NCI-H146 treated with DMSO at 0.1 percent for 48 hours (cell line): ENCODE measurements around the gene LIMA1.
"Not testable (repeated sequence)": the region's sequence is repeated elsewhere in the genome, so short reads cannot be mapped to it uniquely, and the experiment has no call there.

Experiments used
- DNase-seq: peaks from one replicate; lab custom pipeline; 2025; ENCODE audit not compliant: unreplicated experiment; lab: John Stamatoyannopoulos, UW

The LIMA1 gene

DNA sequence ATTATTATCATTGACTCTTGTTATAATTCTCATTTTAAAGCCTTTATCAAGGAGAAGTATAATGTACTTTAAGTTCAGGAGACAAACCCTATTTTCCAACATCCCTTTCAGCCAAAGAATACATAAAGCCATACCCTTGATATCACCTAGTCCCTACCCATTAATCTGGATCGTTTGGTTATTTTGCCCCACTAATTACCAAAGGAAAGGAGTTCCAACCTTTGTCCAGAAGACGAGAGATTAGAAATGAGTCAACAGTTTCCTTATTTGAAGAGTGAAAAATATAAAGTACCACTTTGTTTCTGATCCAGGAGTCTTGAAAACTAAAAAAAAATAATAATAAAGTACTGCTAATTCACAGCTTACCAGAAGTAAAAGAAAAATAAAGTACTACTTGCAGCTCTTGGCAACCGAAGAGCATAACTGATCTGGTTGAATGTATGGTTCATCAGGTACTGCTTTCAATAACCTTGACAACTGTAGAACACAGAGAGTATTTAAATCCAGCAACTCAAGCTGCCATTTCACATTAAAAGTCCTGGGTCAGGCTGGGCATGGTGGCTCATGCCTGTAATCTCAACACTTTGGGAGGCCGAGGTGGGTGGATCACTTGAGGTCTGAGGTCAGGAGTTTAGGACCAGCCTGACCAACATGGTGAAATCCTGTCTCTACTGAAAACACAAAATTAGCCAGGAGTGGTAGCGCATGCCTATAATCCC, 33.7 kb downstream of the LIMA1 start:
- no peak for DNase-seq

DNA sequence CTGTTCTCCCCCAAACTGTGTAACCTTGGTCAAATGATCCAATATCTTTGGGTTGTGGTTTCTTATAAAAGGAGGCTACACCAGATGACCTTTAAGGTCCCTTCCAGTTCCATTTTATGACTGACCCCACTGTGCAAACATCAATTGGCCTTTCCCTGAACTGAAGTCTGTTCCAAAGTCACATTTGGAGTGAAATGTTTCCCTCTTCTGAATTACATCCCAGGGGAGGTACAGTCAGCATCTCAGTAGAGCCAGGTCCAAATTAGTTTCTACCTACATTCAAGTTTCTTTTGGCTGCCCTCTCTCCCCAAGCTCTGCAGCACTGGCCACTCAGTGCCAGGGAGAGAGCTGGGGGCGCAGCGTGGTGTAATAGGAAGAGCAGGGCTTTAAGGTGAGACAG, 34.4 kb downstream of the LIMA1 start:
- no peak for DNase-seq

DNA sequence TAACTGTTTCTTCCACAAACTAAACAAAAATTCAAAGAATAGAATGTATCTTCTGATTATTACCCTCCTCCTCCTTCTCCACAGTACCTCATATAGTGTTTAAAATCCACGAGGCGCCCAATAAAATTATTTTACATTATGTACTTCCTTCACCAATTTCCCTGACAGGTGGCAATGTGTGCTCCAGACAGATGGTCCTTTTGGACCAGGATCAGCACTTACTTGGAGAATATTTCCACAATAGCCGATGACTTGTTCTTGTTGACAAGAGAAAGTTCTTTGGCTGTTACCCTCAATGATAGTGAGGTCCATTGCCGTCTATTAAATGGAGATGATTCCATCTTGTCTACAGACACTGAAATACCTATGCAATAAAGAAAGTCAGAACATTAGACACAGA, 34.9 kb downstream of the LIMA1 start:
- DNase-seq = no peak

DNA sequence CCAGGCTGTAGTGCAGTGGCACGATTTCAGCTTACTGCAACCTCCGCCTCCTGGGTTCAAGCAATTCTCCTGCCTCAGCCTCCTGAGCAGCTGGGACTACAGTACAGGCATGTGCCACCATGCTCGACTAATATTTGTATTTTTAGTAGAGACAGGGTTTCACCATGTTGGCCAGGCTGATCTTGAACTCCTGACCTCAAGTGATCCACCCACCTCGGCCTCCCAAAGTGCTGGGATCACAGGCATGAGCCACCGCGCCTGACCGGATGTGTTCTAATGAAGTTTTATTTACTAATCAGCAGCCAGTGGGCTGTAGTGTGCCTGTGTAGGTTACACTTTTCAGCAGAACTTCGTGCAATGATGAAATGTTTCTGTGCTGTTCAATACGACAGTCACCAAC, 35.7 kb downstream of the LIMA1 start:
- not testable (repeated sequence) for DNase-seq

DNA sequence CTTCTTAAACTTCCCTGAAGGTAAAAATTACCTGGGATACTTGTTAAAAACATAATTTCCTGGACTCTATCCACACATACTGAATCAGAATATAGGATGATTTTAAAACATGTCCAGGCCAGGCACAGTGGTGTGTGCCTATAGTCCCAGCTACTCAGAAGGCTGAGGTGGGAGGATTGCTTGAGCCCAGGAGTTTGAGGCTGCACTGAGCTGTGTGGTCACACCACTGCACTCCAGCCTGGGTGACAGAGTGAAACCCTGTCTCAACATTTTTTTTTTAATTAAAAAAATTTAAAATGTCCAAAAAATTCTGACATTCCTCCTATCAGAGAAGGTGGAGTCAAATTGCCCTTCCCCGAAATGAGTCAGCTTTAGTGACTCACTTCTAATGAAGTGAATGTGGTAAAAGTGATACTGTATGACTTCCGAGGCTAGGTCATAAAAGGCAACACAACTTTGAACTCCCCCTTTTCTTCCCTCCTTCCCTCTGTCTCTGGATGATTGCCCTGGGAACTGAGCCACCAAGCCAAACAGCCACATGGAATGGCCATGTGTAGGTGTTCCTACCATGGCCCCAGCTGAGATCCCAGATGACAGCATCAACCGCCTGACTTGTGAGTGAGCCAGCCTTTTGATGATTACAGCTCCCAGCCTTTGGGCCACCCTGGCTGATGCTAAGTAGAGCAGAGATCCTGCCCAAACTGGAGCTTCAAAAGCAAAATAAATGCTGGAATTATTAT, 36.3 kb downstream of the LIMA1 start:
- DNase-seq = no peak

DNA sequence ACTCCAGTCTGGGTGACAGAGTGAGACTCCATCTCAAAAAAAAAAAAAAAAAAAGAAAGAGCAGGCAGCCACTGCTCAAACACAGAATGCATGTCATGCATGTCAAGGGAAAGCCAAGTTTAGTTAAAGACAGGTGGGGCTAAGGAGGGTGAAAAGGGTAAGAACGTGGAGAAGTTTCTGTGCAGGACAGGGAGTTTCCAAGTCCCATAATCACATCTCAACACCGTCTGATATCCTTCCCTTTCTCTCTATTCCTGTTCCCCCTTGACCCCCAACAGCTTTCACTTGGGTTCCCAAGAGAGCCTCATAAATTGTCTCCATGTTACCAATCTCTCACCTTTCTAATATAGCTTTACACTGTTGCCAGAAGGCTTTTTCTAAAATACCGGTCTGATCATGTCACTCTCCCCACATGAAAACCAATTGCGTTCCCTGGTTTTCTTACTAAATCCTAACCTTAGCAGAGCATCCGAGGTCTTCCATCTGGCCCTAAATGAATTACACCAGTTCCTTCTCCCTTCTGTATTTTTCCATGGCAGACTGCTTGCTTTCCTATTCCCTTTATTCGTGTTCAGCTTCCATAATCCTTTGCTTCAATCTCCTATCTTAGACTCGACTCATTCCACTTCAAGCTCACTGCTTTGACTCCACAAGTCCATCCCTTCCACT, 37.0 kb downstream of the LIMA1 start:
- DNase-seq = no peak

DNA sequence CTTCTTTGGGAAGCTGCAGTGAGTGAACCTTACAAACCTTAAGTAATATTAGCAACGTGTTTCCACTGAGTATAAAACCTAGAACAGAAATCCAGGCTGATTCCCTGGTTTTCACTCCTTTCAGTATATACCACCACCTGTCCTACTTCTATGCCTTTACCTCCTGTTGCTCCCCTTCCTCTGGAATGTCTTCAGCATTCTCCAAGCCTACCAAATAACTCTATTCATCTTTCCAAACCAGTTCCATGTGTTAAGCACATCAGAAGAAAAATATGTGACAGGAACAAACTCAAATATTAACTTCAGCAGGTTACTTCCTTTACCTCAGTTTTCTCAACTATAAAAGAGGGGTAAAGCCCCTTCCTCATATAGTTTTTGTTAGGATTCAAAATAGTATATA, 39.8 kb downstream of the LIMA1 start:
- no peak for DNase-seq

DNA sequence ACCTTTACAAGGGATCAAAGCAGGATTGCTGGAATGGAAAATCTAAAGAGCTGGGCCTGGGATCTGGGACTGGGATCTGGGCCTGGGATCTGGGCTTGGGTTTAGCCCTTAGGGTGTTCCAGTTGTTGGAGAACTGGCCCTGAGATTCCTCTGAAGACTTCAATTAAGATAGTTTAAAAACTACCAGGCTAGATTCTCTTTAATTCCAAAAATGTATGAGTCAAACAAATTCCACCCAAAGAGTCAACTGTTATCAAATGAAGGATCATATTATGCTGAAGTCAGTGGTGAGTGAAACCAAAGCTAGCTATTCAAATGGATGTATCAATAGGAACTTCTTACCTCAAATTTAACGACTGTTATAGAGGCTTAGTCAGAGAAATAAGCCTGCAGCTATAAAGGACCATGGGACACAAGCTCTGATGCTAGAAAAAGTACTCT, 40.5 kb downstream of the LIMA1 start:
- DNase-seq = no peak

DNA sequence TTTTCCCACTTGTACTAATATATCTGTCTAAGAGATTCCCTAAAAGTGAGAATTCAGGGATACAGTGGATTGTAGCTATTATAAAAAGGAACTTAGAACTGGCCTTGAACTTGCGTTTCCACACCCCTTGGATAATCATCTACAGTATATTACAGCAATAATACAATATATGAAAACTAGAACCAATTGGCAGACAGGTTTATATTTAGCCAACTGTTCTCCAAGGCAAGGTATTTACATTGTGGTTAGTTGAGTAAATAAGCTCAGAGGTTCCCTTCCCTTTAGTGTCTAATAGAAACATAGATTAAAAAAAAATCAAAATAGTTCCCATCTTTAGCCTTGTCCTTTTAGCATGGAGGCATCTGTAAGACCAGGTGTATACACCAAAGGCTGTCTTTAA, 42.1 kb downstream of the LIMA1 start:
- DNase-seq = peak; percentile 23

DNA sequence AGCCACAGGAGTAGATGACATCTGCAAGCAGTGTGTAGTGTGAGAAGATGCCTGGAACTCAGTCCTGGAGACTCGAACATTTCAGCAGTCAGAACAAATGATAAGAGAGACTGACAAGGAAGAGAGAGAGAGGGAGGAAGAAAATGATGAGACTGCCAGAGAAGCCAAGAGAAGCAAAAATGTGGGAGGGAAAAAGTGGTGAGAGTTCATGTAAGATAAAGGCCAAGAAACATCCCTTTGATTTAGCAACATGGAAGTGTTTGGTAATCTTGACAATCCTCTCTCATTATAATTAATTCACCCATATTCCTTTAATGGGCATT, 42.6 kb downstream of the LIMA1 start:
- no peak for DNase-seq

DNA sequence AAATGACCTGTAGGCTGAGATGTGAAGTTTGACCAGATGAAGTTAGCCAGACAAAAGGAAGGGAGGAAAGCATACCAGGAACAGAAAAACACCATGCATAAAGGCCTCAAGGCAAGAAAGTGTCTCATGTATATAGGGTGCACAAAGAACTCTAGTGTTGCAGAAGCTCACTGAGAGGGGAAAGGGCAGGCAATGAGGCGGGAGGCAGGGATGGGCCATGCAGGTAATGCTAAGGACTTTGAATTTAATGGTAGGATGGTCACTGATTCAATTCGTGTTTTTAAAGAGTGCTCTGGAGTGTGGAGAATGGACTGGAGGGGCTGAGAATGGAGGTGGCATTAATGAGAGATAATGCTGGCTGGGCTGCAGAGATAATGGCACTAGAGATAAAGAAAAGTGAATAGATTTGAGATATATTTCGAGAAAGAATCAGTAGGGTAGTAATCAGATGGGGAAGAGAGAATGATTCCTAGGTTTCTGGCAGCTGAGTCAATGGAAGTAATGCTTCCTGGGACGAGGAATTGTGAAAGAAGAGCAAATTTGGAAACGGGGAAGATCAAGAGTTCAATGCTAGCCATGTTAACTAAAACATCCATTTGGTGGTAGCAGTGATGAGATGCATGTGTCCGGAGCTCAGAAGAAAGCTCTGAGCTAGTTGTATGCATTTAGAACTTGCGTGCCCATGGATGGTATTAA, 43.1 kb downstream of the LIMA1 start:
- no peak for DNase-seq

DNA sequence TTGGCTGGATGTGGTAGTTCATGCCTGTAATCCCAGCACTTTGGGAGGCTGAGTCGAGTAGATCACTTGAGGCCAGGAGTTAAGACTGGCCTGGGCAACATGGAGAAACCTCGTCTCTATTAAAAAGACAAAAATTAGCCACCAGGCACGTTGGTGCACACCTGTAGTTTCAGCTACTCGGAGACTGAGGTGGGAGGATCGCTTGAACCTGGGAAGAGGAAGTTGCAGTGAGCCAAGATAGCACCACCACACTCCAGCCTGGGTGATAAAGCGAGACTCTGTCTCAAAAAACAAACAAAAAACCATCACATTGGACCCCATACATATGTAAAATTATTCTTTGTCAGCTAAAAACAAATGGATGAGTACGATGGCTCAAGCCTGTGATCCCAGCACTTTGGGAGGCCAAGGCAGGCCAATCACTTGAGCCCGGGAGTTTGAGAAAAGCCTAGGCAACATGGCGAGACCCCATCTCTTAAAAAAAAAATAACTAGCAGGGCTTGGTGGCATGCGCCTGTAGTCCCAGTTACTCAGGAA, 43.9 kb downstream of the LIMA1 start:
- no peak for DNase-seq

DNA sequence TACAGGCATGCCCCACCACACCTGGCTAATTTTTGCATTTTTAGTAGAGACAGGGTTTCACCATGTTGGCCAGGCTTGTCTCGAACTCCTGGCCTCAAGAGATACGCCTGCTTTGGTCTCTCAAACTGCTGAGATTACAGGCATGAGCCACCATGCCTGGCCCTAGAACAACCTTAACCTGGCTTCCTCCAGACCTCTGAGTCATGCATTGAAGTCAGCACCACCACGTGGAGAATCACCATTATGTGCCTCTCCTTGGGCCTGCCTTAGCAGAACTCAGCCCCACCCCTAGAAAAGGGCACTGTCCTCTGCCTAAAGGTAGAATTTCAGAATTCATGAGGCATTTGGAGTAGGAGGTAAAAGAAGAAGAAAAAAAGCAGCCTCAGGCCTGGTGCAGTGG, 49.0 kb downstream of the LIMA1 start:
- no peak for DNase-seq

DNA sequence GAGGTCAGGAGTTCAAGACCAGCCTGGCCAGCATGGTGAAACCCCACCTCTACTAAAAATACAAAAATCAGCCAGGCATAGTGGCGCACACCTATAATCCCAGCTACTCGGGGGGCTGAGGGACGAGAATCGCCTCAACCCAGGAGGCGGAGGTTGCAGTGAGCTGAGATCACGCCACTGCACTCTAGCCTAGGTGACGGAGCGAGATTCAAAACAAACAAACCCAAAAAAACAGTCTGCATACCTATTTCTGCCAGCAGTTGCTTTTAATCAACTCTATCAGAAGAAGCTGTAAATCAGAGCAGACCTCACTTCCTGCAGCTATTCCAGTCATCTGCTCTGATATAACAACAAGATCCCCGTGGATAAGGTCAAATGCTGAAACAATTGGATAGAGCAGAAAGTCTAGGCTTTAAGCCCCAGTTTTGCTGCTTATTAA, 50.5 kb downstream of the LIMA1 start:
- DNase-seq = no peak

DNA sequence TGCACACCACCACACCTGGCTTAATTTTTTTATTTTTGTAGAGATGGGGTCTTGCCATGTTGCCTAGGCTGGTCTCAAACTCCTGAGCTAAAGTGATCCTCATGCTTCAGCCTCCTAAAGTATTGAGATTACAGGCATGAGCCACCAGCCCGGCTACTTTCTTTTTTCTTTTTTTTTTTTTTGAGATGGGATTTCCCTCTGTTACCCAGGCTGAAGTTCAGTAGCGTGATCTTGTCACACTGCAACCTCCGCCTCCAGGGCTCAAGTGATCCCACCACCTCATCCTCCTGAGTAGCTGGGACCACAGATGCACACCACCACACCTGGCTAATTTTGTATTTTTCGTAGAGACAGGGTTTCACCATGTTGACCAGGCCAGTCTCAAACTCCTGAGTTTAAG, 51.1 kb downstream of the LIMA1 start:
- DNase-seq = no peak

DNA sequence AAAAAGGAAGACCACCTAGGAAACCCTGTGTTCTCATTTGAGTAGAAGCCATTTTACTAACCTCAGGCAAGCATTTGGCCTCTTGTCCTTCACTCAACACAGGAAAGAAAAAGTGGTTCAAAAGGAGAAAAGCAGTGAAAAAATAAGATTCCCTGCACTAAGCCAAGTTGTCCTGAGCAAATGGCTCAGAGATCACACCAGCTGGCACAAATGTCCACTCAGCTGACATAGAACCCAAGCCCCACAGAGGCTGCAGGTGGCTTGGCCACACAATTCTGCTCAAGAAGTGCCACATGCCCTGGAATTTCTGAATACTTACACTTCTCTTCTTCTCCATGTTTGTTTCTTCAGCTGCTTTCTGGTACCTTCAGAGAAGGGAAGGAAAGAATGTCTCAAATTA, 52.0 kb downstream of the LIMA1 start:
- DNase-seq = no peak

DNA sequence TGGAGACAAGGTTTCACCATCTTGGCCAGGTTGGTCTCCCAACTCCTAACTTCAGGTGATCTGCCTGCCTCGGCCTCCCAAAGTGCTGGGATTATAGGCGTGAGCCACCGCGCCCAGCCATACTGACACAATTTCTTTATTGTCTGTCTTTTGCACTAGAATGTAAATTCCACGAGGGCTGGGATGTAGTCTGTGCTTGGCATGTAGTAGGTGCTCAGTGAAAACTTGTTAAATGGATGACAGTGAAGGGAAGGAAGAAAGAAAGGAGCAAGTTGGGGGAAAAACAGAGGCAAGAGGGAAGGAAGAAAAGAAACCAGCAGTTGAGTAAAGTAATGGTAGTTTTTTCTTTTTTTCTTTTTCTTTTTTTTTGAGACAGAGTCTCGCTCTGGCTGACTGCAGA, 53.1 kb downstream of the LIMA1 start:
- no peak for DNase-seq

DNA sequence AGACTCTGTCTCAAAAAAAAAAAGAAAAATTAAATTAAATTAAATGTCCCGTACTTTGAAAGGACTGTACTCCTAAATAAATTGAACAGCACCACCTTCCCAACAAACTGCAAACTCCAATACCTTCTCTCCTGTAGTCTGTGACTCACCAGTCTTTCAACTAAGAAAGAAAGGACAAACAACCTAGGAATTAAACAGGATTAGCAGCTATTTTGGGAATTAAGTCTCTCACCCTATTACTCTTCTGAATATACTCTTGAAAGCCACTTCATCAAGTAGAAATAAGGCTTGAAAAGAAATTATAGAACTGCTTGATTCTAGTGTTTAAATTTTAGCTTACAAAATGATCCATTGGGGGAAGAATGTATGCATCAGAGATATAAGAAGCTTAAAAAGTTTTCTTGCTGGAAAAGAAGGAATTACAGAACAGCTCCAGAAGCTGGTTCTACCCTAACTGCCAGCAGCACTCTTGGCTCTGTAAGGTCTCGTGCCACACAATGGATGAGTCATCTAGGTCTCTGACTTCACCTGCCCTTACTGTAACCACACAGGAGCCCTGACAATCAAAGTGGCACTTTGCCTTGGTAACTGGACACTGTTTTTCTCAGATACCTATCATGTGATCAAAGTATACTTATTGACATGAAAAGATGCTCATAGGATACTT, 59.2 kb downstream of the LIMA1 start:
- DNase-seq = peak; percentile 79

DNA sequence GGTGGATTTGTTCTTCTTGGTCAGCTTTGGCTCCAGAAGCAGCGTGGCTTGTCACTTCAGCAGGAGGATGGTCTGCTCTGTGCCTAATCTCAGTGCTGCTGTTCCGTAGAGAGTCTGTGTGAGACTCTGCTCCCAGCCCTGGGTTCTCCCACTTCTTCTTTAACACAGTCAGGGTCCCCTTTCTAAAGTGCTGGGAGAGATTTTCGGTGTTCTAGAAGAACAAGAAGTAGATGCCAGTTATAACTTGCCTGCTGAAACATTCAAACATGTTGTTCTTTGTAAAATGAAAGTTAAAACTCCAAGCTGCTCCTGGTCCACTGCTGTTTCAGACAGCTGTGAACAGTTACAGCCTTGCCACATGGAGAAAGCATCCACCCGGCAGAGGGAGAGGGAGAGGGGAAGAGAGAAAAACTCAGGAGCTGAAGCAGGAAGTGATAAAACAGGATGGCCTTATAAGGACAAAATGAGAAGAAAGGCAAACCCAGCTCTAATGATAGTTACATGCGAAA, 61.0 kb downstream of the LIMA1 start:
- DNase-seq = peak; percentile 90

DNA sequence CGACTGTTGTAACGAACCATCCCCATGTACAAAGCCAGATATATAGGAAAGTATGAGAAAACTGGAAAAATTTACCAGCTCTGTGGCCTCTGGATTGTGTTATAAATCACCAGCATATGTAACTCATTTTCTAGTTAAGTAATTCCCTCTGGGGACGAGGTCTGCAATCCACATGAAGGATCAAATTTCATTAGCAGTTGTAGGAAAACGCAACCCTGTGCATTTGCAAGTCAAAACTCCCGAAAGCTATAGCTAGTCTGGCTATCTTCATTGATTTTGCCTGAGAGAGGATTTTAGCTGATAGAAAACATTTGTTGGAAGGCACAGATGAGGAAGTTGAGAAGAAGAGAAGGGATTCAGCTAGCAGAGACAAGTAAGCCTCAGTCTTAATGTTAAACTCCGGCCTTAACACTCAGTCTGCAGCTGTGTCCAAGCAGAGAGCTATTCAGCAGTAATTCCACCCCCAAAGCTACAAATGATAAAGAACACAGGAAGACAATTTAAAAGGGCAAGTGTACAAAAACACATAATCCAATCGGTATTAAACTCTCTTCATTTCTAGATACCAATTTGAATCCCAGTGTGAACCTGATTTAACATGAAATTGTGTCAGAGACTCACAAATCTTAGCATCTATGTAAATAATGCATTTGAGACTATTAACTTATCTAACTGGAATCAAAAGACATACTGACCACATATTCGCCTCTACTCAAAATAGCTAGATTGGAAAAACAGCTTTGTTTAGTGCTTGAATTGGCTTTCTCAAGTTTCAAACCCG, 61.9 kb downstream of the LIMA1 start:
- peak; percentile 81 for DNase-seq
